ENCODE measurements around the gene NACA2. TPM values are rescaled to one million over a fixed set of nuclear protein-coding genes. Genes with fewer than 3 reads are reported as not detected.

NACA2 gene
- total and polyA plus RNA-seq, 2 of the 13 experiments (the other 11 are each of a cell fraction or from before 2014, with no cell fraction given) = 0.21 TPM; not detected in 1

- TF ChIP-seq ZNF142 (CRISPR knock-in tag; IDR thresholded peaks at IDR 0.05) (no peak), ZNF274 (CRISPR knock-in tag; IDR thresholded peaks at IDR 0.05) (no peak), EP300 (IDR thresholded peaks at IDR 0.05; ENCODE audit: low read depth in 2 of 2, low read length in 2 of 2) (no peak), EP300 (CRISPR knock-in tag; IDR thresholded peaks at IDR 0.05; ENCODE audit: borderline replicate concordance) (no peak), KMT2B (CRISPR knock-in tag; IDR thresholded peaks at IDR 0.05) (no peak), SOX6 (IDR thresholded peaks at IDR 0.05) (no peak), SOX6 (CRISPR knock-in tag; IDR thresholded peaks at IDR 0.05) (peak; percentile 45; the same call in 1 of the 2 replicates), SMARCC2 (IDR thresholded peaks at IDR 0.05) (no peak), SRY (CRISPR knock-in tag; IDR thresholded peaks at IDR 0.05) (no peak), SOX5 (CRISPR knock-in tag; IDR thresholded peaks at IDR 0.05; ENCODE audit: borderline replicate concordance) (no peak; the same call in 1 of the 2 replicates), FIP1L1 (IDR thresholded peaks at IDR 0.05; ENCODE audit: borderline replicate concordance, insufficient read depth, low read depth, low read length) (no peak), ZNF777 (CRISPR knock-in tag; IDR thresholded peaks at IDR 0.05) (no peak), ZNF431 (CRISPR knock-in tag; IDR thresholded peaks at IDR 0.05; ENCODE audit: borderline replicate concordance, low read depth) (0 out of 2 replicates have a peak, but pooled peaks have one; percentile 37), ZNF7 (CRISPR knock-in tag; IDR thresholded peaks at IDR 0.05) (no peak), TCF7 (IDR thresholded peaks at IDR 0.05; ENCODE audit: low read depth) (no peak), HES4 (CRISPR knock-in tag; IDR thresholded peaks at IDR 0.05; ENCODE audit: borderline replicate concordance) (no peak), ZFP37 (CRISPR knock-in tag; IDR thresholded peaks at IDR 0.05; ENCODE audit: borderline replicate concordance) (no peak), ZNF484 (CRISPR knock-in tag; IDR thresholded peaks at IDR 0.05; ENCODE audit: borderline replicate concordance, low read depth) (no peak), AGO1 (IDR thresholded peaks at IDR 0.05; ENCODE audit: low read depth, low read length, poor library complexity, severe bottlenecking) (no peak), ZNF383 (CRISPR knock-in tag; IDR thresholded peaks at IDR 0.05; ENCODE audit: borderline replicate concordance) (no peak), ZNF572 (CRISPR knock-in tag; IDR thresholded peaks at IDR 0.05) (no peak), GPBP1L1 (CRISPR knock-in tag; IDR thresholded peaks at IDR 0.05) (no peak), ZFX (CRISPR knock-in tag; IDR thresholded peaks at IDR 0.05; ENCODE audit: low read depth) (no peak), TEF (CRISPR knock-in tag; IDR thresholded peaks at IDR 0.05) (no peak)
Observed at GRCh38 chr17:61583660-61584264, 7.3 kb downstream of the NACA2 start (continued).

Data from HepG2 (cell line).